HepG2 (cell line): Measurements from ENCODE around the gene IFT52. TPM values are rescaled to one million over a fixed set of nuclear protein-coding genes. Genes with fewer than 3 reads are reported as not detected.
"Not testable (repeated sequence)": the region's sequence is repeated elsewhere in the genome, so short reads cannot be mapped to it uniquely, and the experiment has no call there.

Experiments
- ATAC-seq: fragments of 200-7000 bp; cut with Tn5 transposase; 3 replicates; pipeline ENCODE4 v1.9.1; 2020; ENCODE audit warnings: mild to moderate bottlenecking, moderate library complexity
- BruUV-seq: library from RNA; stranded (reverse); fragments of 400-500 nt; replicated peaks from 2 replicates; lab custom pipeline; 2021; lab: Mats Ljungman, UMichigan
- CTCF ChIA-PET: fragments of 300-600 bp; formaldehyde crosslinking; extraction: SDS; loops from one replicate; lab custom pipeline; 2021; ENCODE audit warnings: low total read pairs, inconsistent platforms, low intra/inter-chr PET ratio; lab: Yijun Ruan, JAX
- POLR2A ChIA-PET: fragments of 350-600 bp; sonication (Branson Sonifier 250); formaldehyde crosslinking; loops from one replicate; lab custom pipeline; 2020; ENCODE audit warnings: antibody characterized with exemption, inconsistent platforms; lab: Yijun Ruan, JAX
- DNase-seq: peaks from one replicate; pipeline ENCODE4 v3.0.0-alpha.2; 2015; ENCODE audit warnings: low spot score
- FAIRE-seq: peaks from 3 replicates; lab custom pipeline; 2011; peaks lifted over from hg19 to GRCh38; lab: Jason Lieb, UNC
- H2AFZ ChIP-seq: one replicate; pipeline ENCODE4 v1.6.1; 2011; ENCODE audit warnings: low read length, inconsistent platforms
- H3K27ac ChIP-seq: fragments of 300-600 bp; 3 replicates; pipeline ENCODE4 v1.8.0; 2011; ENCODE audit warnings: mixed run types, mild to moderate bottlenecking, mixed read lengths, low read length, inconsistent platforms; ENCODE audit not compliant: insufficient read depth; ENCODE audit errors: extremely low read length
- H3K27me3 ChIP-seq, 2 experiments: fragments of 200-600 bp in 1 of 2; 2 replicates in 1 of 2; 3 replicates in 1 of 2; pipeline versions ENCODE4 v1.6.0 to v1.8.0; 2011; ENCODE audit warnings: low read length in 2 of 2, mild to moderate bottlenecking in 2 of 2, moderate library complexity in 2 of 2, inconsistent platforms in 1 of 2; ENCODE audit not compliant: insufficient read depth in 2 of 2, control insufficient read depth in 1 of 2
- H3K36me3 ChIP-seq, 2 experiments: fragments of 200-600 bp in 1 of 2; replicated peaks in 1 of 2; 2 replicates in 1 of 2; 3 replicates in 1 of 2; pipeline versions ENCODE4 v1.5.1 to v1.8.0; 2011; ENCODE audit warnings: low read length in 2 of 2, inconsistent platforms in 1 of 2; ENCODE audit not compliant: insufficient read depth in 2 of 2, control insufficient read depth in 1 of 2
- H3K4me1 ChIP-seq: 2 replicates; pipeline ENCODE4 v1.5.1; 2012; ENCODE audit warnings: low read length, inconsistent platforms; ENCODE audit not compliant: insufficient read depth
- H3K4me2 ChIP-seq: 2 replicates; pipeline ENCODE4 v1.6.0; 2011; ENCODE audit warnings: low read depth, low read length, inconsistent platforms
- H3K4me3 ChIP-seq, 3 experiments: fragments of 200-600 bp in 1 of 3; sonication (generic), shearing (Covaris generic) in 1 of 3; replicated peaks in 1 of 3; 2 replicates each; pipeline ENCODE4 v1.5.1; 2011 to 2016; ENCODE audit warnings: low read length in 3 of 3, inconsistent platforms in 2 of 3, low read depth in 2 of 3, mild to moderate bottlenecking in 2 of 3, control low read depth in 1 of 3, mixed read lengths in 1 of 3; ENCODE audit not compliant: insufficient read depth in 1 of 3
- H3K79me2 ChIP-seq: one replicate; pipeline ENCODE4 v1.6.1; 2011; ENCODE audit warnings: low read length, inconsistent platforms; ENCODE audit not compliant: insufficient read depth
- H3K9ac ChIP-seq: 2 replicates; pipeline ENCODE4 v1.6.0; 2011; ENCODE audit warnings: mild to moderate bottlenecking, low read depth, low read length, inconsistent platforms; ENCODE audit not compliant: insufficient read depth
- H3K9me3 ChIP-seq: 2 replicates; pipeline ENCODE4 v1.5.1; 2012; ENCODE audit warnings: mild to moderate bottlenecking, low read length
- H4K20me1 ChIP-seq: 2 replicates; pipeline ENCODE4 v1.6.0; 2011; ENCODE audit warnings: inconsistent platforms, mild to moderate bottlenecking, low read length, moderate library complexity; ENCODE audit not compliant: insufficient read depth
- HMG20B ChIP-seq: conservative IDR thresholded peaks from 2 replicates; pipeline ENCODE4 v1.6.1; 2016; ENCODE audit warnings: missing genetic modification reagents, missing compliant biosample characterization
- KAT7 ChIP-seq: IDR thresholded peaks from 2 replicates; pipeline ENCODE4 v1.6.1; 2018; ENCODE audit warnings: borderline replicate concordance, missing compliant biosample characterization
- TBX2 ChIP-seq: sonication (generic); formaldehyde crosslinking; IDR thresholded peaks from 2 replicates; pipeline ENCODE4 v1.5.0; 2020; ENCODE audit warnings: missing genetic modification reagents, mild to moderate bottlenecking, borderline replicate concordance
- TEAD2 ChIP-seq: sonication (generic); formaldehyde crosslinking; IDR thresholded peaks from 2 replicates; pipeline ENCODE4 v1.9.0; 2021; ENCODE audit warnings: missing genetic modification reagents
- ZFP36 ChIP-seq: fragments of 150-350 bp; IDR thresholded peaks from 2 replicates; pipeline ENCODE4 v1.6.1; 2018; ENCODE audit warnings: borderline replicate concordance, low read length, low read depth; ENCODE audit not compliant: partially characterized antibody
- ZNF256 ChIP-seq: sonication (generic); formaldehyde crosslinking; conservative IDR thresholded peaks from 2 replicates; pipeline ENCODE4 v1.4.0; 2020; ENCODE audit warnings: missing genetic modification reagents
- ZNF367 ChIP-seq: sonication (generic); formaldehyde crosslinking; IDR thresholded peaks from 2 replicates; pipeline ENCODE4 v1.4.0; 2020; ENCODE audit warnings: missing genetic modification reagents, borderline replicate concordance
- ZNF543 ChIP-seq: sonication (generic); formaldehyde crosslinking; IDR thresholded peaks from 2 replicates; pipeline ENCODE4 v1.4.0; 2020; ENCODE audit warnings: mild to moderate bottlenecking, missing genetic modification reagents
- ZNF652 ChIP-seq: IDR thresholded peaks from 2 replicates; pipeline ENCODE4 v1.6.1; 2016; ENCODE audit warnings: low read depth, borderline replicate concordance
- ZNF737 ChIP-seq: sonication (generic); formaldehyde crosslinking; IDR thresholded peaks from 2 replicates; pipeline ENCODE4 v1.5.0; 2020; ENCODE audit warnings: missing genetic modification reagents, mild to moderate bottlenecking, borderline replicate concordance
- WGBS: methylation state at CpG from one replicate; pipeline ENCODE4 v1.1.6; 2017; ENCODE audit warnings: low lambda C conversion rate; 5-methylcytosine and 5-hydroxymethylcytosine counted together
- in situ Hi-C: cut with HindIII; loops from 2 replicates; pipeline ENCODE4 v1.10.0; 2017; ENCODE audit warnings: low pct_unique_long_range_greater_than_20kb; ENCODE audit not compliant: extremely low pct_ligation_motif_present
- intact Hi-C: fragments of 100-400 bp; cut with micrococcal nuclease; formaldehyde crosslinking; loops from one replicate; pipeline ENCODE4 v1.10.0; 2022; ENCODE audit not compliant: unreplicated experiment
- polyA plus RNA-seq, 8 experiments: library from polyadenylated mRNA; depleted of rRNA in 3 of 8; stranded (reverse) in 7 of 8; unstranded in 1 of 8; fragments of >200 nt; fragmentation: Illumina TruSeq in 4 of 8; extraction: Trizol in 4 of 8; gene quantifications; 2 replicates each; pipeline versions ENCODE4 v1.2.1 to v1.2.3, GENCODE V29; 2011 to 2016; ENCODE audit warnings: low read depth in 4 of 8, missing spikeins in 1 of 8, mixed read lengths in 1 of 8; ENCODE audit not compliant: insufficient read depth in 1 of 8
- total RNA-seq, 5 experiments: library from RNA; depleted of rRNA; stranded (reverse); fragments of >200 nt; fragmentation: Illumina TruSeq; extraction: Trizol; gene quantifications; 2 replicates each; pipeline ENCODE4 v1.2.3, GENCODE V29; 2016; ENCODE audit warnings: low read depth in 1 of 5
- TF ChIP-seq, protein P1 (sequence below): sonication (generic); formaldehyde crosslinking; IDR thresholded peaks from 2 replicates; pipeline ENCODE4 v1.5.0; 2020; ENCODE audit warnings: missing genetic modification reagents
- TF ChIP-seq, protein P2 (sequence below): sonication (generic); formaldehyde crosslinking; IDR thresholded peaks from 2 replicates; pipeline ENCODE4 v1.4.0; 2020; ENCODE audit warnings: missing genetic modification reagents

The IFT52 gene
- total and polyA plus RNA-seq, 2 of the 13 experiments (the other 11 are each of a cell fraction or from before 2014, with no cell fraction given) = 48.0 to 64.0 TPM

DNA sequence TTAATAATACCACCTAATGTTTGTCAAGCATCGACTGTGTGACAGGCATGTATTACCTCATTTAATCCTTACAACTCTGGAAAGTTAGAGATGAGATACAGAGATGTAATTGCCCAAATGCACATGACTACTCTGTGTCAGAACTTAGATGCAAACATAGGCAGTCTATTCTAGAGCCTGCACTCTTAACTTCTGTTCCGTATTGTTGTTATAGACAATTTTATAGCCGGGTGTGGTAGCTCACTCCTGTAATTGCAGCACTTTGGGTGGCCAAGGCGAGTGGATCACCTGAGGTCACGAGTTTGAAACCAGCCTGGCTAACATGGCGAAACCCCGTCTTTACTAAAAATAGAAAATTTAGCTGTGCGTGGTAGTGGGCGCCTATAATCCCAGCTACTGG is 15.0 kb downstream of the IFT52 start:
- POLR2A ChIA-PET = no interaction called here
- no peak for FAIRE-seq

DNA sequence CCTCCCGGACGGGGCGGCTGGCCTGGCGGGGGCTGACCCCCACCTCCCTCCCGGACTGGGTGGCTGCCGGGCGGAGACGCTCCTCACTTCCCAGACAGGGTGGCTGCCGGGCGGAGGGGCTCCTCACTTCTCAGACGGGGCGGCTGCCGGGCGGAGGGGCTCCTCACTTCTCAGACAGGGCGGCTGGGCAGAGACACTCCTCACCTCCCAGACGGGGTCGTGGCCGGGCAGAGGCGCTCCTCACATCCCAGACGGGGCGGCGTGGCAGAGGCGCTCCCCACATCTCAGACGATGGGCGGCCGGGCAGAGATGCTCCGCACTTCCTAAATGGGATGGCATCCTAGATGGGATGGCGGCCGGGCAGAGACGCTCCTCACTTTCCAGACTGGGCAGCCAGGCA is 16.5 kb downstream of the IFT52 start:
- H3K9ac ChIP-seq, H4K20me1 ChIP-seq, POLR2A ChIA-PET, H3K4me3 ChIP-seq, H2AFZ ChIP-seq, CTCF ChIA-PET, H3K27ac ChIP-seq, BruUV-seq, H3K4me2 ChIP-seq, in situ Hi-C loops, intact Hi-C loops, H3K9me3 ChIP-seq, FAIRE-seq, DNase-seq, ATAC-seq, H3K27me3 ChIP-seq, H3K79me2 ChIP-seq: not testable (repeated sequence)
- peaks cover 8 to 24% of the 10 kb centered on the region in 2 experiments for H3K36me3 ChIP-seq
- WGBS = 99% methylated on average over 9 of the region's 30 CpGs
- H3K4me1 ChIP-seq = peaks cover 10% of the 10 kb centered on the region

More for the DNA sequence above, 15.0 kb downstream of the IFT52 start:
- in situ Hi-C loops (no loop called here), intact Hi-C loops (no loop called here)
- WGBS = 97% methylated on average over 9 of the region's 9 CpGs
- TF ChIP-seq HMG20B (CRISPR knock-in tag) (no peak), ZNF367 (CRISPR knock-in tag) (no peak), ZNF256 (CRISPR knock-in tag) (no peak), ZNF543 (no peak), KAT7 (no peak), ZFP36 (no peak), ZNF652 (no peak), TBX2 (CRISPR knock-in tag) (no peak), TEAD2 (CRISPR knock-in tag) (no peak), ZNF737 (CRISPR knock-in tag) (no peak)
- TF ChIP-seq, protein P1, sequence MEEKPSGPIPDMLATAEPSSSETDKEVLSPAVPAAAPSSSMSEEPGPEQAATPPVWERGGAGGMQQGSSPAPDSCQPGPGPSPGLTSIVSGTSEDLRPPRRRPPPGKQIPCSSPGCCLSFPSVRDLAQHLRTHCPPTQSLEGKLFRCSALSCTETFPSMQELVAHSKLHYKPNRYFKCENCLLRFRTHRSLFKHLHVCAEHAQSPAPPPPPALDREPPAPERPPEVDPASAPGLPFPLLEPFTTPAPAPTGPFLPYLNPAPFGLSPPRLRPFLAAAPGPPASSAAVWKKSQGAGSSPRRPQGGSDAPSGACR = no peak
- TF ChIP-seq, protein P2, sequence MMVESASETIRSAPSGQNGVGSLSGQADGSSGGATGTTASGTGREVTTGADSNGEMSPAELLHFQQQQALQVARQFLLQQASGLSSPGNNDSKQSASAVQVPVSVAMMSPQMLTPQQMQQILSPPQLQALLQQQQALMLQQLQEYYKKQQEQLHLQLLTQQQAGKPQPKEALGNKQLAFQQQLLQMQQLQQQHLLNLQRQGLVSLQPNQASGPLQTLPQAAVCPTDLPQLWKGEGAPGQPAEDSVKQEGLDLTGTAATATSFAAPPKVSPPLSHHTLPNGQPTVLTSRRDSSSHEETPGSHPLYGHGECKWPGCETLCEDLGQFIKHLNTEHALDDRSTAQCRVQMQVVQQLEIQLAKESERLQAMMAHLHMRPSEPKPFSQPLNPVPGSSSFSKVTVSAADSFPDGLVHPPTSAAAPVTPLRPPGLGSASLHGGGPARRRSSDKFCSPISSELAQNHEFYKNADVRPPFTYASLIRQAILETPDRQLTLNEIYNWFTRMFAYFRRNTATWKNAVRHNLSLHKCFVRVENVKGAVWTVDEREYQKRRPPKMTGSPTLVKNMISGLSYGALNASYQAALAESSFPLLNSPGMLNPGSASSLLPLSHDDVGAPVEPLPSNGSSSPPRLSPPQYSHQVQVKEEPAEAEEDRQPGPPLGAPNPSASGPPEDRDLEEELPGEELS (CRISPR knock-in tag) = no peak
- H4K20me1 ChIP-seq = no peaks in the 10 kb centered on the region
- H3K79me2 ChIP-seq = no peaks in the 10 kb centered on the region
- H3K4me1 ChIP-seq = peaks cover 15% of the 10 kb centered on the region
- no peak overlapping the region for H3K4me3 ChIP-seq
- H3K9ac ChIP-seq = no peak overlapping the region
- ATAC-seq = no peak
- no peak overlapping the region for H3K27ac ChIP-seq
- CTCF ChIA-PET = no interaction called here
- DNase-seq = no peak
- H3K4me2 ChIP-seq = no peak overlapping the region
- H3K9me3 ChIP-seq = no peaks in the 10 kb centered on the region
- peaks cover 8 to 24% of the 10 kb centered on the region in 2 experiments for H3K36me3 ChIP-seq
- no peaks in the 10 kb centered on the region for H3K27me3 ChIP-seq
- no TSS peak for BruUV-seq
- H2AFZ ChIP-seq = no peak overlapping the region
